ENCODE measurements around the gene FSHR.

Gene FSHR, protein sequence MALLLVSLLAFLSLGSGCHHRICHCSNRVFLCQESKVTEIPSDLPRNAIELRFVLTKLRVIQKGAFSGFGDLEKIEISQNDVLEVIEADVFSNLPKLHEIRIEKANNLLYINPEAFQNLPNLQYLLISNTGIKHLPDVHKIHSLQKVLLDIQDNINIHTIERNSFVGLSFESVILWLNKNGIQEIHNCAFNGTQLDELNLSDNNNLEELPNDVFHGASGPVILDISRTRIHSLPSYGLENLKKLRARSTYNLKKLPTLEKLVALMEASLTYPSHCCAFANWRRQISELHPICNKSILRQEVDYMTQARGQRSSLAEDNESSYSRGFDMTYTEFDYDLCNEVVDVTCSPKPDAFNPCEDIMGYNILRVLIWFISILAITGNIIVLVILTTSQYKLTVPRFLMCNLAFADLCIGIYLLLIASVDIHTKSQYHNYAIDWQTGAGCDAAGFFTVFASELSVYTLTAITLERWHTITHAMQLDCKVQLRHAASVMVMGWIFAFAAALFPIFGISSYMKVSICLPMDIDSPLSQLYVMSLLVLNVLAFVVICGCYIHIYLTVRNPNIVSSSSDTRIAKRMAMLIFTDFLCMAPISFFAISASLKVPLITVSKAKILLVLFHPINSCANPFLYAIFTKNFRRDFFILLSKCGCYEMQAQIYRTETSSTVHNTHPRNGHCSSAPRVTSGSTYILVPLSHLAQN

DNA sequence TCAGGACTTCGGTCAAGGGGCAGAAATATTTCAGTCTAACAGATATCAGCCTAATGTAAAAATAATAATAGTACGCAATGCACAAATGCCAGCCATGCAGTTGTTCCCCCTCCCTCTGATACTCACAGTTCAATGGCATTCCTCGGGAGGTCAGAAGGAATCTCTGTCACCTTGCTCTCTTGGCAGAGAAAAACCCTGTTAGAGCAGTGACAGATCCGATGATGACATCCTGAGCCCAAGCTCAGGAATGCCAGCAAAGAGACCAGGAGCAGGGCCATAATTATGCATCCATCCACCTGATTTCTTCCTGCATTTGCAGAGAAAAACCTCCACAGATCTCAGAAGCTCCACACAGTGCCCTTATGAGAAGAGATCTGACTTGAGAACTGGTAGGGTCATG lies at the start of gene FSHR:
FSHR (minus strand) TSS at position 376 of the 400 bp plus-strand sequence; CDS start at position 278, 98 bp downstream.
- DNase-seq (ENCODE audit: low read depth in 2 of 2), result no peak

DNA sequence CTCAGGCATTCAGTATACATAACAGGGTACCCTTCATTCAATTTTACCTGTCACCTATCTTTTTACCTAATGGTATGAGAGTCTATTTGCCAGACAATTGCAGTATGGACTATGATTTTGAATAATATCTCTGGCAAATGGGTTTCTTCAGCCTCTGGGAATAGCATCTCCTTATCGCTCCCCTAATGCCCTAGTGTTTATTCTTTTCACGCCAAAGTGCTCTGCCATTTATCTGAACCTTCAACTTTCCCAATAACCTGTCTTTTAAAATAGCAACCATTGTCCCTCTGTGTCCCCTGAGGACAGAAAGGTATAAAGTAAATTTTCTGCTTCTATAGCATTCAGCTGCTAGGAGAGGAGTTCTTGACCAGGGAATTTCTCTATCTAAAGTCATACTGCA lies 45.0 kb upstream of the FSHR start:
- no peak for DNase-seq (ENCODE audit: low read depth in 2 of 2)

DNA sequence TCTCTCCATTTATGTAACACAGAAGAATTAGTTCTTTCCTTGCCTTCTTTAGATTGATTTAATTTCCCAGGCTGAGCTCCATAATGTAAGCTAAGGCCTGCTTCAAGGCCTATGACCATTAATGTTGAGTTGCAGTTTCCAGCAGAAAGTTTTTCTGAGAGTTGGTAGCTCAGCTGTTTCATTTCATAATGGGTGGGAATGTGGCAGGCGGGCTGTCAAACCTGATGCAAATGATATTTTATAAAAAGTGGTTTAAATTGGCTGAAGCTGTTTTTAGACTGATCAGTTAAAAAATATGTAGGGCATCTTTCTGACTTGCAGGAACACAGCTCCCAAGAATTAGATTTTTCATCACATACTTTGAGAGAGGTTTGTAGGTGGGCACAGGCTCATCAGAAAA lies 40.4 kb upstream of the FSHR start:
- DNase-seq (ENCODE audit: low read depth in 2 of 2), result no peak

DNA sequence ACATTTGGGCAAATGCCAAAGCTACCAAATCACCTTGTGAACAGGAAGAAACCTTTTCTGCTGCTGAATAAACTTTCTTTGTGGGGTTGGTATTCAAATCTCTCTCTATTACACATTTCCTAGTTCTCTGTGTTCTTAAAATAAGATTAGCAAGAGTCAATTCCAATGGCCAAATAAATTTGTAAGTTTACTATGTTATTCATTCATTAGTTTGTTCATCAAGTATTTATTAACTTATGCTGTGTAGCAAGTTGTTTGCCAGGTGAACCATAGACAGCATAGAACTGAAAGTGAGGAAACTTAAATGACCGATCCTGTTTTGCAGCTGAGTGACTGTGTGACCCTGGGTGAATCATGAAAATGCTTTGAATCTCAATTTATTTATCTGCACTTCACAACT lies 37.7 kb upstream of the FSHR start:
- no peak for DNase-seq (ENCODE audit: low read depth in 2 of 2)

DNA sequence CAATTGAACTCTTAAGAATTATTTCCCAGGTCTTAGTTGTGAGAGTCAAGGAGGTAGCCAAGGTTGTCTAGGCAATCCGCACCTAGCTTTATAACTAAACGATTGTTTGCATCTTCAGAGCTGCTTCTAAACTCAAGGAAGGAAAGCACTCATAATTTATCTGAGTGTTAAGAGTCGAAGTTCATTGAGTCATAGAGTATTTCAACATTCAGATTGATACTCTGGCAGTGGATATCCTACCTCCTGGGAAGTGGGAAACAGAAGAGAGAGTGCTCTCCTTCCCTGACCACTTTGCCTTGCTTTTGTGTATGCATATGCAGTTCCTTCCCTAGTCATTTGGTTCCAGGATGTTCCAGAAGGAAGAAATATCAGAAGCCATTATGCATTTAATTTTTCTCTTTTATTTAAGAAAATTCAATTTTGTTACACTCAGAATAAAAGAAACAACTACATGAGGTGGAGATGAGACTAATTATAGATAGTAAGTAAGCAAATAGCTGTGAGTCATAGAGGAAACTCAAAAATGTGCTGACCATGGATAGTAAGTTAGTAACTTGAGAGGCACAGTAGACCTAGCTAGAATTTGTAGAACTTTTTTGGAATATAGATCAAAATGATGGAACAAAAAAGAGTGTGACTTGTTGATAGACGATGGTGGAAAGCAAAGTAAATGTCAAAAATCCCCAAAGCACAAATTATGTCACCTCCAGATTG lies 35.4 kb upstream of the FSHR start:
- DNase-seq (ENCODE audit: low read depth in 2 of 2), result no peak

DNA sequence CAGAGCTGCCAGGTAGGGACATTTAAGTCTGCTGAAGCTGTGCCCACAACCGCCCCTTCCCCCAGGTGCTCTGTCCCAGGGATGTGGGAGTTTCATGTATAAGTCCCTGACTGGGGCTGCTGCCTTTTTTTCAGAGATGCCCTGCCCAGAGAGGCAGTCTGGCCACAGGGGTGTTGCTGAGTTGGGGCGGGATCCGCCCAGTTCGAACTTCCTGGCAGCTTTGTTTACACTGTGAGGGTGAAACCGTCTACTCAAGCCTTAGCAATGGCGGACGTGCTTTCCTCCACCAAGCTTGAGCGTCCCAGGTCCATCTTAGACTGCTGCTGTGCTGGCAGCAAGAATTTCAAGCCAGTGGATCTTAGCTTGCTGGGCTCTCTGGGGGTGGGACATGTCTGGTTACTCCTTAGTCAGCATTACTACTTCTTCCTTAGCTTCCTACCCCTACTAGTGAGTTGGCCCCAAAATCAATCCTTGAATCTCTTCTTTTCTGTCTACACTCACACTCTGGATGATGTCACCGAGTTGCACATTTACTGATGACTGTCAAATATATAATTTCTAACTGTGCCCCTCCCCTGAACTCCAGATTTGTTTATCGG lies 31.8 kb upstream of the FSHR start:
- no peak for DNase-seq (ENCODE audit: low read depth in 2 of 2)

DNA sequence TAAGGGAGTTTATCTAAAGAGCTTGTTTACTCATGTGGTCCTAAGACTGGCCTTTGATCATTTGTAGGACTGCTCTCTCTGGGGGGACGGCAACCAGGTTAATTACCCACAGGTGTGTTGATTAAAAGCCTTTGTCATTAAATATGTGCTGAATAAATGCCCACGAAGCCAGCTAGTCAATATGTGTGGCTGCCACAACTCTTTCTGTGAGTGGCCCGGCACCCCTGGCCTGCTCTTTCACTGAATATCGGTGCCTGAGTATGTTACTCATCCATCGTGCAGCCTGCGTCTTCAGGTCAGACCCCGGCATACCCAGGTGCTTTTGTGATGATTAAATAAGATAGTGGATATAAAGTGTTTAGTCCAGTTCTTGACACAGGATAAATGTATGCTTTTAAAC lies 24.3 kb upstream of the FSHR start:
- no peak for DNase-seq (ENCODE audit: low read depth in 2 of 2)

DNA sequence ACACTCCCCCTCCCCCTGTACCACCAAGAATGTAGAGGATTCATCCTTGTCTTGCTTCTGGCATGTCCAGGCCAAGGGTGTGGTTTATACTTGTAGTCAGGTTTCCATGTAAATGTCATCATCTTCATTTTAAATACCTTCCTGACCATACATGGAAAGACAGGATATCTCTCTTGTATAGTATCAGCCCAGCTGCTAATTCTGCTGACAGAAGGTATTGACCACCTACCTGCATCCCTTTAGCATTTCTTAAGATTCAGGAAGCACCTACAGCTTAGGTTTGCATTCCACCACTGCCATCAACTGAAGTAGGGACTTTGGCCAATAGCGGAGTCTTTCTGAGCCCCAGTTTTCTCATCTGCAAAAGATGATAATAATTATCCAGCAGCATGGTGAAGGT lies 22.9 kb upstream of the FSHR start:
- no peak for DNase-seq (ENCODE audit: low read depth in 2 of 2)

DNA sequence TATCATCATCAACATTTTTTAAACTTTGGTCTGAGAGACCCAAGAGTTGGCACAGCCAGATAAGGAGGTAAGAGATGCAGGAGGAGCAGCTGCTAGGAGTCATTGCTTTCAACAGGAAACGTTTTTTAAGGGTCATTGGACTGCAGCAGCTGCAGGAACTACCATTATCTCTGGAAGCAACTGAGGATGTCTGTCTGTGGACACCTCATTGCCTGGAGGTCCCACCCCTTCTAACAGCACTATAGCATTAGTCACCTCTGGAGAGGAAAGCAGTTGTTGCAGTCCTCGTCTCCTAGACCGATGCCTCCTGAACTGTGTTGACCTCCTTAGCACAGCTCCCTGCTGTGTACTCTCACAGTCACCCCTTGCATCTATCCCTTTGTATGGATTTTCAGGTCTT lies 21.5 kb upstream of the FSHR start:
- DNase-seq (ENCODE audit: low read depth in 2 of 2), result no peak

DNA sequence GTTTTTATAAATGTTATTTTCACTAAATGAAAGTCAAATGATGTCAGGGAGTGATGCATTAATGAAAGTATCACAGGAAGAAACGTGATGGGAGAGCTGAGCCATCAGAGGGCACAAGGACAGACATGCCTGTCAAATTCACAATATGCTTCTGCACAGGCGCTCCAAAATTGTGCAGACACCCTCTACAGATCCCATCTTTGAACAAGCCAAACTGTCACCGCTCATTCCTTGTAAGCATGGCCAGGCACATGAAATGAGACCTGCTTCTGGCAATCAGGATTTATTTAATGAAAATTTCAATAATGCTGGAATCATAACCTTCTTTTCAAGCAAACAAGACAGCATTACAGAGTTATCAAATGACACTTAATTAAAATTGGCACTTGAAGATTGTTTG lies 20.4 kb upstream of the FSHR start:
- no peak for DNase-seq (ENCODE audit: low read depth in 2 of 2)

DNA sequence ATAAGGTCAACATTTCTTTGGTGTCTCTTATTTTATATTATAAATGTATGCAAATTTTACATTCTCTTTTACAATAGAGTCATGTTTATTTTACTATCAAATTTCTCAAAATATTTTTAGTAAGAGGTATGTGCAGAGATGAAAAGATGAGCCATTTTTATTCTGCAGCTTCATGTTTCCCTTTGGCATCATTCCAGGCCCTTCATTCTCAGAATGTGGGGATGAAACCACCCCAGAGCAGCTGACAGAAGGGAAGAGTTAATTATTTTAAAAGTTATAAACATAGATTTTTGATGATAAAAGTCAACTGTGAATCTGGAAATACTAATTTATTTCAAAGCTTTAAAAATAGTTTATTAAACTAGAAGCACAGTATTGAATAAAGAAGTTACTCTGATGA lies 12.8 kb upstream of the FSHR start:
- no peak for DNase-seq (ENCODE audit: low read depth in 2 of 2)

DNA sequence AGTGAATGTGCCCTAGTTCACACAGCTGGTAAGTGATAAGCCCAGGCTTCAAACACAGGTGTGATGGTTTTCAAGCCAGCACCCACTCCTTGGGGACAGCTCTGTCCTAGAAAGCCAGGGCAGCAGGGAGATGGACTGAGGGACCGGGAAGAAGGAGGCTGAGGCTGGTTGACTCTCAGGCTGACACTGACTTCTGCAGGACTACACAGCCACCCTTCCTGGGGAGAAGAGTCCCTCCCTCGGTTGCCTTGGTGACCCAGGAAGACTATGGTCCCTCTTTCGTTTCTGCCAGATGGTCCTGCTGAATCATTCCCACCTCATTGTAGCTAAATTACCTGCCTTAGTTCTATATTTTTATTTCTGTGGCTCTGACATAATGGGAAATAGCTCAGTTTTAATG lies 11.3 kb upstream of the FSHR start:
- DNase-seq (ENCODE audit: low read depth in 2 of 2), result no peak

DNA sequence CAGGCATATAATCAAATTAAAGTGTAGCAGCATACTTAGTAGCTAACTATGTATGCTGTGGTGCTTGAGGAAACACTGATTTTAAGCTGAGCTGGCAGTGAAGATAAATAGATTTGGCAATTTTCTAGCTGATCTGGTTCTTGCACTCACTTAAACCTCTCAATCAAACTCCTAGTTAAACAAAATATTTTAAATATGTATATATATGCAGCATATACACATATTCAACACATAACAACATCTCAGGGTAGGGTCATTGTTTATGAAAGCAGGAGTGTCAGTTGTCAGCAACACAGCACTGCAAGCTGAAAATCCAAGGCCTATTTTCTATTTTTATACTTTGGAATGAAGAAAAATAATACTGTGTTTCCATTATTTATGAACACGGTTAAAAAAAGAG lies 10.4 kb upstream of the FSHR start:
- DNase-seq (ENCODE audit: low read depth in 2 of 2), result no peak

DNA sequence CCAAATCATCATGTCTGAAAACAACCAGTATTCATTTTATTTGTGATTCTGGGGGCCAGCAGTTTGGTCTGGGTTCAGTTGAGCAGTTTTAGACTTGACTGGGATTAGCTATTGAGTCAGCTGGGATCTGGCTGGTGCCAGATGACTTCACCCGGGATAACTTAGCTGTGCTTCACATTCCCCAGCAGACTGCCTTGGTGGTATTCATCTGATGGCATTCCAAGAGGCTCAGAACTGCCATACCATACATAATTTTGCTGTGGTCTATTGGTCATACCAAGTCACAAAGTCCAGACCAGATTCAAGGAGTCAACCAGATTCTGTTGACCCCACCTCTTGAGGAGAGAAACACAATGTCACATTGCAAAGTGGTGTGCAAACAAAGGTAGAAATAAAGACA lies 7.8 kb upstream of the FSHR start:
- no peak for DNase-seq (ENCODE audit: low read depth in 2 of 2)

DNA sequence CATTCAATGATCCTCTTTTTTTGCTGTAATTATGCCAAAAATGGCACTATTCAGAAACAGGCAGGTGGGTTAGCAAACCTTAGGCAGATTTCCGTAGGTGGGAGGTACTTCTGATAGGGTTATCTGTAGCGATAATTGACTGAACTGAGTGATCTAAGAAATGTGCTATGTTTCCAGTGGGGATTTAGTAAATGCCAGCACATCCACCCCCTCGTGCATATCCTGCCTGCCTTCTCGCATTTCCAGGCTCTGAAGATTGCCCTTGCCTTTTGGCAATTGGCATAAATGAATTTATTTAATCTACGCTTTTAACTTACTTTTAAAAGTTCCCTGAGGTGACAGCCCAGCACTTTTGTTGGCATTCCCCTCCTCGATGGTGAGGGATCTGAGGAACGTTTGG lies 576 bp upstream of the FSHR start:
- DNase-seq (ENCODE audit: low read depth in 2 of 2), result no peak

DNA sequence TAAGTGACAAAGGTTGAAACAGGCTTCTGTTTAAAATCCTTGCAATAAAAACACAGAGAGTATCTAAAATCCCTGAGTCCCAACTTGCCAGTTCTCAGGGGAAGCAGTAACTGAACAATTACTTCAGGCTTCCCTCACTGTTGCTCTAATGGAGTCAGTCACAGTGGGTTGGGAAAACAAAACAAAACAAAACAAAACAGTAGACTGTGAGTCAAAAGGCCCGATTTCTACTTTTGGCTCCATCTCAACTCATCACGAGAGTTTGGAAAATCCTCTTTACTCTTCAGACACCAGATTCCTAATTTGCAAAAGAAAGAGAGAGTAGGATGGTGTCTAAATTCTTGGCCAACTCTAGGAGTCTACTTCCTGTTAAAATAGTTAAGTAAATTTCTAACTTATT lies 1.1 kb downstream of the FSHR start:
- no peak for DNase-seq (ENCODE audit: low read depth in 2 of 2)

DNA sequence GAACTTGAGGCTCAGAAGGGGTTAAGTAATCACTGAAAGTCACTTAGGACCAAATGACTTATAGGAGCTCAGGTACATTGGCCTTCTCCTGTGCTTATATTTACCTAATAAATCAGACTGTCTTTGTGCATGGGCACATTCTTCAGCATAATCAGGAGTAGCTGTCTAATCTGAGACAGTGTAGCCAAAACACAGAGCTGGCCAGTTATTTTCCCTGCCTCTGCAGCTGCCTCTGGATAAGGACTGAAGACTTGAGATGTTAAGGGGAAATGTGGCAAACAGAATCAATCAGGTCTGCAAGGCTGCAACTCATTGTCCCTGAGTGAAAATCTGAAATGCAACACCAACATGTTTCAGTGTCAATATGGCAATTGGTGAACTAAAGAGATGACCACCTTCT lies 1.5 kb downstream of the FSHR start:
- DNase-seq (ENCODE audit: low read depth in 2 of 2), result no peak

DNA sequence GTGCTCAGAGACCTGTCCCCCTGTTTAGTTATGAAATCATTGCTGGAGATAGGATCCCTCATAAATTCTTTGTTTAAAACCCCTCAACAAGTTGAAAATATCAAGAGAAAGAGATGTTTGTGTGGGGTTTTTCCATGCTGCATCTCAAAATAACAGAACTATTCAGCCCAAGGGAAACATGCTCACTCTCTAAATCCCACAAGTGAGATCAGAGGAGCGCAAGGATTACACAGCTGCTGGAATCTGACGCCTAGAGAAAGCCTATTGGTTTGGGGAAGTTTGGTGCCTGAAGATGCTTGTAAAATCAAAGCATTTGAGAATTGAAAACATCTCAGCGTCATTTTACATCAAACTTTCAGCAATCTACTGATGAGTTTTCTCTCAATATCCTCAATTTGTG lies 7.9 kb downstream of the FSHR start:
- DNase-seq (ENCODE audit: low read depth in 2 of 2), result no peak

DNA sequence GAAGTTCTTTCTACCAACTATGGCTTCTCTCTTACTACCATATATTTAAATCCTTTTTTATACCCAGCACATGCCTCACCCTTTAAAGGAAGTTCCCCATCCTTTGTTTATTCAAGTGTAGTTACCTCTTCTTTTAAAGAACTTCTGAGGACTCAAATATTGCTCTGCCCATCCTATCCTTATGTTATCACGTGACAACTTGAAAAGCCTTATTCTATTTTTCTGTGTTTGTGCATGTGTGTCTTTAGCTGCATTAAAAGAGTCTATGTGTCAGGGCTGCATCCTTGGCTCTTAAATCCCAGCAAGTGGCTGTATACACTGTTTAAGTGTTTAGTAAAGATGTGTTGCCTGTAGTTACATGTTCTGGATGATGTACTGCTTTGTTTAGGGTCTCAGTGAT lies 22.5 kb downstream of the FSHR start:
- no peak for DNase-seq (ENCODE audit: low read depth in 2 of 2)

DNA sequence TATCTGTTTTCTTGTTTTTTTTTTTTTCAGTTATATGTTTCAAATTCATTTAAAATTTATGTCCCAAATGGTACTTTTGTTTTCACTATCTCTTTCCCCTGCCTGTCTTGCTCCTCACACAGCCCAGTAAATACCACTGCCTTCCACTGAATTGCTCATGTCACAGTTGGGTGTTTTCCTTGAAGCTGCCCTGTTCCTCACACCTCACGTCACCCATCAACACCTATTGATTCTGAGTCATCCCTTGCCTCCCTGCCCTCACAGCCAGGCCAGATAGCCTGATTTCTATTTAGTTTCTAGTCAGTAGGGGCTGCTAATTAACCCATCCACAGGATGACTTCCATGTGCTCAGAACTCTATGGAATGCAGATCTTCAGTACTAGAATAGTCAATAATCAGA lies 25.3 kb downstream of the FSHR start:
- no peak for DNase-seq (ENCODE audit: low read depth in 2 of 2)

DNA sequence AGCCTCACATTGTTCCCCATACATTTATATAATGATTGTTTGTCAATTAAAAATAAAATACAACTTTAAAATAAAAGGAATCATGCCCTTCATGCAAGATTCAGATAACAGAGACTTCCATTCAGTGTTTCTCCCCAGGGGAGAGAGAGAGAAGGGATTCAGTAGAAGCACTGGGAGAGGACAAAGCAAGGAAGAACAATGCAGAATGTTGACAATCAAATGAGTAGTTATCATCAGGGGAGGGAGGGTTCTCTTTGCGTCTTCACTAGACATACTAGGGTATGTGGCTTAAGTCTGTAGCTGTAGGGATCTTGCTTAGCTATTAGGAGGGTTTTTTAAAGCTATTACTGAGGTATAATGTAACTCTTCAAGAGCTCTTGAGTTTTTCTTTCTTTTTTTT lies 30.7 kb downstream of the FSHR start:
- no peak for DNase-seq (ENCODE audit: low read depth in 2 of 2)

DNA sequence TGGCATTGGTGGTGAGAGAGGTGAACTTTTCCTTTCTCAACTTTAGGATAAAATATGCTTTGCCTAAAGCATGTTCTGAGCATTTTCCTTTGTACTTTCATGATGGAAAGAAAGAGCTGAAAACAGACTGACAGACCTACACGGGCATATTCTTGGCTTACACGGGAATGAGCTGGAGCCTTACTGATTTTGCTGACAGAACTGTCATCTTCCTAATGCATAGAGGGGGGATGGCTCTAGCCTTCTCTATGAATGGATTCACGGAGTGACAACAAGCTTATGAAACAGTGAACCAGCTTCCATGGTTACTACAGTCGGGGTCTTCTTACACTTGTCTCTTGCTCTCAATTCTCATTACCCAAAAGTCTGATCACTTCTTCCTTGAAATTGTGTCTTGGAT lies 32.2 kb downstream of the FSHR start:
- no peak for DNase-seq (ENCODE audit: low read depth in 2 of 2)

DNA sequence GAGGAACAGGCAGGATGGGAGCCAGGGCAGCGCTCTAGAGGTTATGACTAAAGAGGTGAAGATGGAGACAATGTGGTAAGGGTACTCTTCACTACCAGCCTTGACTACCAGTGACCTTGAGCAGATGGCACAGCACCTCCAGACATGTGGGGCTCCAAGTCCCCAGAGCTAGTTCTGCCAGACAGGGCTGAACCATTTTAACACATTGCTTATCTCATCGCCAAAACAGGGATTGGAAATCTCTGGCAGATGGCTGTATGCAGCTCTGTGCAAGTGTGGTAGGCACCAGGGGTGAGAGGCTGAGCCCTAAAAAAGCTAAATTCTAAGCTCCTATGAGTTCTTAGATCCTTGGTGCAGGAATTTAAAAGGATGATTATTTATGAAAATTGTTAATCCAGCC lies 41.3 kb downstream of the FSHR start:
- no peak for DNase-seq (ENCODE audit: low read depth in 2 of 2)
